Transverse colon (tissue), 4 donors: ENCODE data around the gene OCA2. TPM values are rescaled to one million over a fixed set of nuclear protein-coding genes. Genes with fewer than 3 reads are reported as not detected.

ENCODE experiments used
- DNase-seq: peaks from one replicate; pipeline ENCODE4 v3.0.0-alpha.2; 2019
- H3K27ac ChIP-seq, 4 donors: fragments of 200-600 bp; sonication (generic); 2 replicates each; pipeline ENCODE4 v1.5.1; 2016 to 2018; ENCODE audit warnings: inconsistent platforms in 4 of 4
- H3K27me3 ChIP-seq: fragments of 200-600 bp; sonication (generic); 2 replicates; pipeline ENCODE4 v1.5.1; 2017; ENCODE audit warnings: inconsistent platforms
- H3K36me3 ChIP-seq, 4 donors: fragments of 200-600 bp; sonication (generic); 2 replicates each; pipeline ENCODE4 v1.5.1; 2017 to 2019; ENCODE audit warnings: inconsistent platforms in 4 of 4
- H3K4me1 ChIP-seq, 4 donors: fragments of 200-600 bp; sonication (generic); 2 replicates each; pipeline ENCODE4 v1.5.1; 2017 to 2020; ENCODE audit warnings: inconsistent platforms in 4 of 4
- H3K4me3 ChIP-seq, 4 donors: fragments of 200-600 bp; sonication (generic); 1 replicate in 1 of 4; 2 replicates in 3 of 4; pipeline versions ENCODE4 v1.5.1 to v1.6.1; 2017 to 2019; ENCODE audit warnings: inconsistent platforms in 4 of 4
- H3K9me3 ChIP-seq, 2 donors: fragments of 200-600 bp; sonication (generic); 2 replicates each; pipeline ENCODE4 v1.5.1; 2017 to 2019; ENCODE audit warnings: inconsistent platforms in 2 of 2
- EP300 ChIP-seq: sonication (generic); formaldehyde crosslinking; IDR thresholded peaks from one replicate; pipeline ENCODE4 v1.6.1; 2017; ENCODE audit warnings: antibody characterized with exemption, low read depth
- POLR2A ChIP-seq: fragments of 450-650 bp; IDR thresholded peaks from one replicate; pipeline ENCODE4 v1.6.1; 2016; ENCODE audit warnings: antibody characterized with exemption, mild to moderate bottlenecking, moderate library complexity
- POLR2AphosphoS5 ChIP-seq, 3 donors: sonication (generic); formaldehyde crosslinking; IDR thresholded peaks; one replicate each; pipeline ENCODE4 v1.6.1; 2016; ENCODE audit warnings: antibody characterized with exemption in 3 of 3
- WGBS, 2 donors: methylation state at CpG; one replicate each; pipeline ENCODE4 v1.1.5; 2018; ENCODE audit warnings: low coverage in 1 of 2; 5-methylcytosine and 5-hydroxymethylcytosine counted together
- in situ Hi-C, 4 donors: fragments of 200-750 bp; cut with MboI; loops; one replicate each; pipeline versions ENCODE4 v1.15.0 to v1.15.1; 2017; ENCODE audit warnings: low sequenced_read_pairs in 3 of 4, low pct_ligation_motif_present in 1 of 4, low pct_unique_long_range_greater_than_20kb in 1 of 4
- intact Hi-C: fragments of 100-400 bp; cut with DNase I; formaldehyde crosslinking; loops from one replicate; pipeline ENCODE4 v1.15.1; 2023; ENCODE audit warnings: low total_unique reads
- total RNA-seq, 4 donors: library from RNA; depleted of rRNA; stranded (reverse); fragments of >200 nt; gene quantifications; one replicate each; pipeline ENCODE4 v1.1.0, GENCODE V29; 2016
- TF ChIP-seq, protein P1 (sequence below), 5 experiments: fragments of 200-600 bp in 3 of 5; fragments of 450-650 bp in 2 of 5; sonication (generic) in 3 of 5; IDR thresholded peaks; 1 replicate in 2 of 5; 2 replicates in 3 of 5; pipeline ENCODE4 v1.5.1; 2016 to 2017; ENCODE audit warnings: antibody characterized with exemption in 5 of 5, inconsistent platforms in 3 of 5, mild to moderate bottlenecking in 2 of 5, moderate library complexity in 1 of 5

OCA2 gene
- total RNA-seq, 4 donors from 2014 or later, result 1.4 to 1.9 TPM; not detected in 2

DNA sequence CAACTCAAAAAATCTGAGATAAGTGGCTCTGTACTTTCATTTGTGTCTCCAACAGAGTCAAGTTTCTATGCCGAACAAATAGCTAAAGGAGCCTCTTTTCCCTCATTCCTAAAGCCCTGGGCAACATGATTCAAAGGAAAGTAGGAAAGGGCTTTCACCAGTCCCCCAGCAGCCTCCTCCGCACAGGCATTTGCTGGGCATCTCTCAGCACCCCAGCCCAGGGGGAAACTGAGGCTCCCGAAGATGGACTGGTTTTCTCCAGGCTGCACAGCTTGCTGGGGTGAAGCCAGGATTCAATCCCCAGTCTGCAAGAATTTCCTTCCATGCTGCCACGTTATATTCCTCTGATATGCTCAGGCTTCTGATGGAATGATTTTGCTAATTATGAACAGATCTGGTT lies 163.8 kb downstream of the OCA2 start:
- Histone ChIP-seq H3K9me3 (peaks cover 0 to 3% of the 10 kb centered on the region in 2 donors), H3K27me3 (no peaks in the 10 kb centered on the region), H3K27ac (no peak overlapping the region), H3K36me3 (no peaks in the 10 kb centered on the region), H3K4me1 (no peaks in the 10 kb centered on the region), H3K4me3 (no peak overlapping the region)
- in situ Hi-C loops, result no loop called here
- 64 to 90% methylated on average over 3 to 4 of the region's 4 CpGs for WGBS, 2 donors
- intact Hi-C loops, result no loop called here
- no peak for TF ChIP-seq POLR2A
- no peak for TF ChIP-seq POLR2AphosphoS5 (IDR thresholded peaks at IDR 0.05)
- TF ChIP-seq EP300, result no peak
- TF ChIP-seq, protein P1, sequence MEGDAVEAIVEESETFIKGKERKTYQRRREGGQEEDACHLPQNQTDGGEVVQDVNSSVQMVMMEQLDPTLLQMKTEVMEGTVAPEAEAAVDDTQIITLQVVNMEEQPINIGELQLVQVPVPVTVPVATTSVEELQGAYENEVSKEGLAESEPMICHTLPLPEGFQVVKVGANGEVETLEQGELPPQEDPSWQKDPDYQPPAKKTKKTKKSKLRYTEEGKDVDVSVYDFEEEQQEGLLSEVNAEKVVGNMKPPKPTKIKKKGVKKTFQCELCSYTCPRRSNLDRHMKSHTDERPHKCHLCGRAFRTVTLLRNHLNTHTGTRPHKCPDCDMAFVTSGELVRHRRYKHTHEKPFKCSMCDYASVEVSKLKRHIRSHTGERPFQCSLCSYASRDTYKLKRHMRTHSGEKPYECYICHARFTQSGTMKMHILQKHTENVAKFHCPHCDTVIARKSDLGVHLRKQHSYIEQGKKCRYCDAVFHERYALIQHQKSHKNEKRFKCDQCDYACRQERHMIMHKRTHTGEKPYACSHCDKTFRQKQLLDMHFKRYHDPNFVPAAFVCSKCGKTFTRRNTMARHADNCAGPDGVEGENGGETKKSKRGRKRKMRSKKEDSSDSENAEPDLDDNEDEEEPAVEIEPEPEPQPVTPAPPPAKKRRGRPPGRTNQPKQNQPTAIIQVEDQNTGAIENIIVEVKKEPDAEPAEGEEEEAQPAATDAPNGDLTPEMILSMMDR (IDR thresholded peaks at IDR 0.05), result no peak
- DNase-seq, result no peak

DNA sequence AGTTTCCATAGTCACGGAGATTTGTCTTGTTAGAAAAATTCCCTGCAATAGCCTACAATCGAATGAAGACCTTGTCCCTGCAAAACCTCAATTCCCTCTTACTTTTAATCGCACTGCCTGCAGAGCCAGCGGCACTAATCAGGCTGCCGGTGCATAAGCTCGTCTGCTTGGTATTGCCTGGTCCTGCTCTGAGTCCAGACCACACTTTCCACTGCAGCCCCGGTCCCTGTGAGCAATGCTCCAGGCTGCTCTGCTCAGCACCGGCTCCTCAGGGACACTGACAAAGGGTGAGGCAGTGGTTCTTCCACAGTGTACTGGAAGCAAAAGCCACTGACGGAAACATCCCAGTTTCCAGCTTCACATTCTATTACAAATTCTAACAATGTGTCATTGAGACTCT lies 164.3 kb downstream of the OCA2 start:
- Histone ChIP-seq H3K4me1 (no peaks in the 10 kb centered on the region), H3K27ac (no peak overlapping the region), H3K9me3 (peaks cover 0 to 3% of the 10 kb centered on the region in 2 donors), H3K36me3 (no peaks in the 10 kb centered on the region), H3K27me3 (no peaks in the 10 kb centered on the region), H3K4me3 (no peak overlapping the region)
- intact Hi-C loops, result no loop called here
- WGBS, 2 donors, result 65 to 83% methylated on average over 8 to 9 of the region's 9 CpGs
- no peak for TF ChIP-seq EP300
- TF ChIP-seq POLR2AphosphoS5 (IDR thresholded peaks at IDR 0.05), result no peak
- TF ChIP-seq POLR2A, result no peak
- TF ChIP-seq, protein P1 (IDR thresholded peaks at IDR 0.05), result no peak
- no peak for DNase-seq
- in situ Hi-C loops, result no loop called here

DNA sequence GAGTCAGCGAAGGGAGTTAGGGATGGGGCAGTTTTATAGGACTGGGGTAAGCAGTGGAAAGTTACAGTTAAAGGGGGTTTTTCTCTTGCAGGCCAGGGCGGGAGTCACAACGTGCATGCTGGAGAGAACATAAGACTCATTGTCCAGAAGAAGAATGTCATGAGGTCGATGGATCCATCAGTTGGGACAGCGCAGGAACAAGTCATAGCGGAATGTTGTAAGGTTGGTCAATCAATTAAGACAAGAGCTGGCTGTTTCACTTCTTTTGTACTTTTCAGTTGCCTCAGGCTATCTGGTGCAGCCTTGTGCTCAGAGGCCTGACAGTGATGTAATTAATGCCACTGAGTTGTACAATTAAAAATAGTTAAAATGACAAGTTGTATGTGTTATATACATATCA lies 165.6 kb downstream of the OCA2 start:
- DNase-seq, result no peak
- TF ChIP-seq POLR2AphosphoS5 (IDR thresholded peaks at IDR 0.05) (no peak), EP300 (no peak), POLR2A (no peak)
- TF ChIP-seq, protein P1 (IDR thresholded peaks at IDR 0.05), result no peak
- 80 to 94% methylated on average over 3 to 6 of the region's 6 CpGs for WGBS, 2 donors
- in situ Hi-C loops (no loop called here), intact Hi-C loops (no loop called here)
- no peaks in the 10 kb centered on the region for H3K4me1 ChIP-seq
- no peaks in the 10 kb centered on the region for H3K27me3 ChIP-seq
- peaks cover 0 to 3% of the 10 kb centered on the region in 2 donors for H3K9me3 ChIP-seq
- no peaks in the 10 kb centered on the region for H3K36me3 ChIP-seq
- no peak overlapping the region for H3K4me3 ChIP-seq
- no peak overlapping the region for H3K27ac ChIP-seq

DNA sequence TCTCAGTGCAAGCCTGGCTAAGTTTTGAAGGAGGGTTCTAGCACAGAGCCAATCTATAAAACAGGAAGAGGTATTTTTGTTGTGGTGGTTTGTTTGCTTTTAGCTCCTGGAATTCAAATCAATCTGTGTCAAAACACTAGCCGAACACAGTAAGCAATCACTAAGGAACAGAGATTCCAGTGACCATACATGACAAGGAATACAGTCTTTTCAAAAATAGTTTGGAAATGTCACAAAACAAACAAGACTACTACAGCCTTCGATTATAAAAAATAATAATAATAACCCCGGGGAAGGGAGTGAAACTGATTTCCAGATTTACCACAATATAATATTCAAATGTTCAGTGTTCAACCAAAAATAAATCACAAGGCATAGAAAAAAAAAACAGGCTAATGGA lies 166.5 kb downstream of the OCA2 start:
- 95 to 96% methylated on average over 3 of the region's 3 CpGs for WGBS, 2 donors
- DNase-seq, result no peak
- Histone ChIP-seq H3K9me3 (peaks cover 0 to 3% of the 10 kb centered on the region in 2 donors), H3K4me3 (no peak overlapping the region), H3K4me1 (no peaks in the 10 kb centered on the region), H3K27ac (no peak overlapping the region), H3K27me3 (no peaks in the 10 kb centered on the region), H3K36me3 (no peaks in the 10 kb centered on the region)
- intact Hi-C loops (no loop called here), in situ Hi-C loops (no loop called here)
- TF ChIP-seq EP300 (no peak), POLR2AphosphoS5 (IDR thresholded peaks at IDR 0.05) (no peak), POLR2A (no peak)
- TF ChIP-seq, protein P1 (IDR thresholded peaks at IDR 0.05), result no peak
